ENCODE data around the gene TRPC4.

The TRPC4 gene

DNA sequence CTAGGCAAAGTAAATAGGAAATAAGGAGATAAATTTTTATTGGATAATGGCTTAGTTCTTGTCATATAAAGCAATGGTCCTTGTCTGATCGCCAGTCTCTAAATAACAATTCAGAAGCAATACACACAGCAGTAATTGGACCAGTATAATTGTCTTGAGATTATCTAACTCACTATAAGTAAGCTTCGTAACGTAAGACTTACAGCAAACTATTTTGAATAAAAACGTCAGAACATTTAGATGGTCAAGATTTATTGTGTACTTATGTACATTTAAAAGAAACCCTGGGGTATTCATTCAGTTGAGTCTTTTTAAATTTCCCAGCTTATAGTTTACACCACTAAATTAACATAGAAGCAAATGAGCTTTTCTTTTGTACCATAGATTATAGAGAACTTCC, 20.2 kb upstream of the TRPC4 start:
- no peak overlapping the region for H3K4me3 ChIP-seq (replicated peaks; ENCODE audit: insufficient read depth, low read length)
- no peaks in the 10 kb centered on the region for H3K27me3 ChIP-seq (ENCODE audit: insufficient read depth, poor library complexity, severe bottlenecking)
- no peak for DNase-seq (ENCODE audit: low read depth in 1 of 2, low spot score in 1 of 2)
- H3K27ac ChIP-seq (replicated peaks): no peak overlapping the region
- no peak for TF ChIP-seq SPI1 (IDR thresholded peaks at IDR 0.05; ENCODE audit: borderline replicate concordance, low read depth)
- TF ChIP-seq, protein P1, sequence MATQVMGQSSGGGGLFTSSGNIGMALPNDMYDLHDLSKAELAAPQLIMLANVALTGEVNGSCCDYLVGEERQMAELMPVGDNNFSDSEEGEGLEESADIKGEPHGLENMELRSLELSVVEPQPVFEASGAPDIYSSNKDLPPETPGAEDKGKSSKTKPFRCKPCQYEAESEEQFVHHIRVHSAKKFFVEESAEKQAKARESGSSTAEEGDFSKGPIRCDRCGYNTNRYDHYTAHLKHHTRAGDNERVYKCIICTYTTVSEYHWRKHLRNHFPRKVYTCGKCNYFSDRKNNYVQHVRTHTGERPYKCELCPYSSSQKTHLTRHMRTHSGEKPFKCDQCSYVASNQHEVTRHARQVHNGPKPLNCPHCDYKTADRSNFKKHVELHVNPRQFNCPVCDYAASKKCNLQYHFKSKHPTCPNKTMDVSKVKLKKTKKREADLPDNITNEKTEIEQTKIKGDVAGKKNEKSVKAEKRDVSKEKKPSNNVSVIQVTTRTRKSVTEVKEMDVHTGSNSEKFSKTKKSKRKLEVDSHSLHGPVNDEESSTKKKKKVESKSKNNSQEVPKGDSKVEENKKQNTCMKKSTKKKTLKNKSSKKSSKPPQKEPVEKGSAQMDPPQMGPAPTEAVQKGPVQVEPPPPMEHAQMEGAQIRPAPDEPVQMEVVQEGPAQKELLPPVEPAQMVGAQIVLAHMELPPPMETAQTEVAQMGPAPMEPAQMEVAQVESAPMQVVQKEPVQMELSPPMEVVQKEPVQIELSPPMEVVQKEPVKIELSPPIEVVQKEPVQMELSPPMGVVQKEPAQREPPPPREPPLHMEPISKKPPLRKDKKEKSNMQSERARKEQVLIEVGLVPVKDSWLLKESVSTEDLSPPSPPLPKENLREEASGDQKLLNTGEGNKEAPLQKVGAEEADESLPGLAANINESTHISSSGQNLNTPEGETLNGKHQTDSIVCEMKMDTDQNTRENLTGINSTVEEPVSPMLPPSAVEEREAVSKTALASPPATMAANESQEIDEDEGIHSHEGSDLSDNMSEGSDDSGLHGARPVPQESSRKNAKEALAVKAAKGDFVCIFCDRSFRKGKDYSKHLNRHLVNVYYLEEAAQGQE (IDR thresholded peaks at IDR 0.05; ENCODE audit: insufficient replicate concordance, low read depth): no peak
- TF ChIP-seq POLR2AphosphoS5 (IDR thresholded peaks at IDR 0.05; ENCODE audit: low read depth): no peak
- no peak for TF ChIP-seq GABPA (IDR thresholded peaks at IDR 0.05; ENCODE audit: low read depth)
- TF ChIP-seq, protein P2, sequence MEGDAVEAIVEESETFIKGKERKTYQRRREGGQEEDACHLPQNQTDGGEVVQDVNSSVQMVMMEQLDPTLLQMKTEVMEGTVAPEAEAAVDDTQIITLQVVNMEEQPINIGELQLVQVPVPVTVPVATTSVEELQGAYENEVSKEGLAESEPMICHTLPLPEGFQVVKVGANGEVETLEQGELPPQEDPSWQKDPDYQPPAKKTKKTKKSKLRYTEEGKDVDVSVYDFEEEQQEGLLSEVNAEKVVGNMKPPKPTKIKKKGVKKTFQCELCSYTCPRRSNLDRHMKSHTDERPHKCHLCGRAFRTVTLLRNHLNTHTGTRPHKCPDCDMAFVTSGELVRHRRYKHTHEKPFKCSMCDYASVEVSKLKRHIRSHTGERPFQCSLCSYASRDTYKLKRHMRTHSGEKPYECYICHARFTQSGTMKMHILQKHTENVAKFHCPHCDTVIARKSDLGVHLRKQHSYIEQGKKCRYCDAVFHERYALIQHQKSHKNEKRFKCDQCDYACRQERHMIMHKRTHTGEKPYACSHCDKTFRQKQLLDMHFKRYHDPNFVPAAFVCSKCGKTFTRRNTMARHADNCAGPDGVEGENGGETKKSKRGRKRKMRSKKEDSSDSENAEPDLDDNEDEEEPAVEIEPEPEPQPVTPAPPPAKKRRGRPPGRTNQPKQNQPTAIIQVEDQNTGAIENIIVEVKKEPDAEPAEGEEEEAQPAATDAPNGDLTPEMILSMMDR (IDR thresholded peaks at IDR 0.05; ENCODE audit: insufficient read depth, low read length): no peak

- no peak overlapping the region for H3K27ac ChIP-seq (replicated peaks)
- no peaks in the 10 kb centered on the region for H3K27me3 ChIP-seq (ENCODE audit: insufficient read depth, poor library complexity, severe bottlenecking)
- no peak for DNase-seq (ENCODE audit: low read depth in 1 of 2, low spot score in 1 of 2)
- TF ChIP-seq SPI1 (IDR thresholded peaks at IDR 0.05; ENCODE audit: borderline replicate concordance, low read depth): no peak
- TF ChIP-seq GABPA (IDR thresholded peaks at IDR 0.05; ENCODE audit: low read depth): no peak
- TF ChIP-seq, protein P1 (IDR thresholded peaks at IDR 0.05; ENCODE audit: insufficient replicate concordance, low read depth): no peak
- no peak for TF ChIP-seq POLR2AphosphoS5 (IDR thresholded peaks at IDR 0.05; ENCODE audit: low read depth)
- TF ChIP-seq, protein P2 (IDR thresholded peaks at IDR 0.05; ENCODE audit: insufficient read depth, low read length): no peak
- H3K4me3 ChIP-seq (replicated peaks; ENCODE audit: insufficient read depth, low read length): no peak overlapping the region
These were observed 19.5 kb upstream of the TRPC4 start for GRCh38 chr13:37889102-37889501.

- Histone ChIP-seq H3K27ac (replicated peaks) (no peak overlapping the region), H3K27me3 (ENCODE audit: insufficient read depth, poor library complexity, severe bottlenecking) (no peaks in the 10 kb centered on the region), H3K4me3 (replicated peaks; ENCODE audit: insufficient read depth, low read length) (no peak overlapping the region)
- DNase-seq (ENCODE audit: low read depth in 1 of 2, low spot score in 1 of 2): no peak
- TF ChIP-seq POLR2AphosphoS5 (IDR thresholded peaks at IDR 0.05; ENCODE audit: low read depth) (no peak), GABPA (IDR thresholded peaks at IDR 0.05; ENCODE audit: low read depth) (no peak), SPI1 (IDR thresholded peaks at IDR 0.05; ENCODE audit: borderline replicate concordance, low read depth) (no peak)
- TF ChIP-seq, protein P2 (IDR thresholded peaks at IDR 0.05; ENCODE audit: insufficient read depth, low read length): no peak
- TF ChIP-seq, protein P1 (IDR thresholded peaks at IDR 0.05; ENCODE audit: insufficient replicate concordance, low read depth): no peak
These were observed 17.3 kb upstream of the TRPC4 start for GRCh38 chr13:37886879-37887278.
